ENCODE results near the gene MPI.
"Not testable (repeated sequence)": the region's sequence is repeated elsewhere in the genome, so short reads cannot be mapped to it uniquely, and the experiment has no call there.

Gene MPI

DNA sequence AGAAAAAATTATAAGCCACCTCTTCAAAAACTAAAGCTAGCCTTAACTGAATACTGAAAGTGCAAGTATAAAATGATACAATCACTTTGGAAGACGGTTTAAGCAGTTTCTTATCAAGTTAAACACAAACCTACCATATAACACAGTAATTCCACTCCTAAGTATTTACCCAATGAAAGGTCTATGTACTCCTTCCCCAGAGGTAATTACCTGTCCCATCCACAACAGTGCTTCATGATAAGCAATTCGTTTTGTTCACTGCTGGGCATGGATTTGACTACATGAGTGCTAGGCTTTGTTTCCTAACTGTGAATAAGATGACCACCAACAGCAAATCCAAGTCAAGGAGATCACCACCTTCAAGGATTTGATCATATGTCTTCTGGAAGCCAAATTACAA lies 43.7 kb downstream of the MPI start:
- DNase-seq (ENCODE audit: low spot score), result no peak

DNA sequence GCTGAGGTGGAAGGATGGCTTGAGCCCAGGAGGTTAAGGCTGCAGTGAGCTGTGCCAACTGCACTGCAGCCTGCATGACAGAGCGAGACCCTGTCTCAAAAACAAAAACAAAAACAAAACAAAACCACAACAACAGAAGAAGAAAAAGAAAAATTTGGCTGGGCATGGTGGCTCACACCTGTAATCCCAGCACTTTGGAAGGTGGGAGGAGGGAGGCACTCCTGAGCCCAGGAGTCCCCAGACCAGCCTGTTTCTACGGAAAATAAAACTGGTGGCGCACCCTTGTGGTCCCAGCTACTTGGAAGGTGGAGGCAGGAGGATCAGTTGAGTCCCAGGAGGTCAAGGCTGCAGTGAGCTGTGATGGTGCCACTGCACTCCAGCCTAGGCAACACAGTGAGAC lies 45.4 kb downstream of the MPI start:
- DNase-seq (ENCODE audit: low spot score), result not testable (repeated sequence)

DNA sequence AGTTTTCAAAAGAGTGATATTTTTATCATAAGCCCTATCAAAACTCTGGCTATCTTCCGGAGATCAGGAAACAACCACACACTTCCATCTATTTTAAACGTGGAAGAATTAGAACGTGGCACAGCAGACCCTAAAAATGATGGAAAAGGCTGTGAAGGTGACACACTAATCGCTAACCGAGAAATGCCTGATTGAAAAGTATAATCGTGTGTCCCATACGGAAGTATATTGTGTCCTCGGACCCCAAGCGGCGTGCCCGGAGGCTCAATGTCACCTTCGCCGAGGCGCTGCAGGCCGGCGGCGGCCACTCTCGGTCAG lies 47.4 kb downstream of the MPI start:
- DNase-seq (ENCODE audit: low spot score), result no peak

DNA sequence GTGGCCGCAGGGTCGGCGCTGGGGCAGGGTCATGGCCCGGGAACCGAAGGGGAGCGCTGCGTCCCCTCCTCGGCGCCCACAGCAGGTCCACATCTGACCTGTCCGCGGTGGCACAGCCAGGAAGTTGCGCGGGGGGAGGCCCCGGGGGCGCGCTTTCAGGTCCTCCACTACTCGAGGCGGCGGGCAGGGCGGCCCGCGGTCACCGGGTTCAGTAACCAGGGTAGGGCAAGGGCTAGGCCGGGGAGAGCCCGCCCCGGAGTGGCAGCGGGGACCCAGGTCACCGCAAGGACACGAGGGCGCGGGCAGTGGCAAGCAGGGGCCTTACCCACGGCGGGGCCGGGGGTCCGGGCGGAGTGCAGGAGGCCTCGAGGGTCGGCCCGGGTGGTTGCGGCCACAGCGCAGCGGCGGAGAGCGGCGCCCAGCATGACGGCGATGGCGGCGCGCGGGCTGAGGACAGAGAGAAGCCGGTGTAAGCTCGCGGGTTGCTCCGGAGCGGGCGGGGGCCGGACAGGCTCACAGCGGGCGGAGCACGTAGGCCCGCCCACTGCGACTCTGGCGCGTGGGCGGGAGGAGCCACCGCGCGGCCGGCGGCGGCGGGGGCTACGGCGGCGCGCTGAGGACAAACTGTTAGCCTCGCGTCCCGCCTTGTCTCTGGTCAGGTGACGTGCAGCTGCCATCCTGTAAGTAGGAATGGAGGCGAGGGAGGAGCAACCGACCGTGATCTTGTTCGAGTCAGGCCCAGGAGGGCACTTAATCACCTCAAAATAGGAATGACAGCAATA lies 47.9 kb downstream of the MPI start, which contains the start of gene COX5A:
Gene COX5A, minus strand, starts transcription at position 484 of the 782 bp plus-strand sequence. Its CDS starts 59 bp downstream, at position 425.
- DNase-seq (ENCODE audit: low spot score), result peak; percentile 91

DNA sequence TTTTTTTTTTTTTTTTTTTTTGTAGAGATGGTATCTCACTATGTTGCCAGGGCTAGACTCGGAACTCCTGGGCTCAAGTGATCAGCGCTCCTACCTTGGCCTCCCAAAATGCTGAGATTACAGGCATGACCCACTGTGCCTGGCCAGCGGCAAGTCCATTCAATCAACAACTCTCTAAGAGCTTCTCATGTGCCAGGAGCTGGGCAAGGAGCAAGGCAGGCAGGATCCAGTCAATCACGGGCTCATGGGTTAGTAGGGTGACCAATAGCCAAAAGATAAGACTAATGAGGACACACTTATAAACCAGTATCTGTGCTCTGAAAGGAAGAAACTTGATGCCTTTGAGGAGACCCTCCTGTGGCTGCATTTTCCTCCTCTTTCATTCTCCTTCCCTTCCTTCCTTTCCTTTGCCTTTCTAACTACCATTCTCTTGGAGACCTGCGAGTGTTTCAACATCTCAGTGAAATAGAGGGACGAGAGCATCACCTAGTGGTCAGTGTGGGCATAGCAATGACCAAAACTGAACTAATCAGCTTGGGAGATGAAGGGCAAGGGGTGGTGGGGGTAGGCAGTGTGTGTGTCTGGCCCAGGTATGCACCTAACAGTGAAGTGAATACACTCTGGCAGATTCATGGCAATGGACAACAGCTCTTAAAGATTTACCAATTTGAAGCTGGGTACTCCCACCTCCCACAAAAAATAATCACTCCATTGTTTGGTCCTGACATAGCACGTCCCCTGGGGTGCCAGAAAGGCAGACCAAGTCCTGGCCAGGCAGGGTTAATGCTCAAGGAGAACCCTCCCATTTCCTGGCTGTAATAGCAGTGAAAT lies 60.5 kb downstream of the MPI start:
- no peak for DNase-seq (ENCODE audit: low spot score)

DNA sequence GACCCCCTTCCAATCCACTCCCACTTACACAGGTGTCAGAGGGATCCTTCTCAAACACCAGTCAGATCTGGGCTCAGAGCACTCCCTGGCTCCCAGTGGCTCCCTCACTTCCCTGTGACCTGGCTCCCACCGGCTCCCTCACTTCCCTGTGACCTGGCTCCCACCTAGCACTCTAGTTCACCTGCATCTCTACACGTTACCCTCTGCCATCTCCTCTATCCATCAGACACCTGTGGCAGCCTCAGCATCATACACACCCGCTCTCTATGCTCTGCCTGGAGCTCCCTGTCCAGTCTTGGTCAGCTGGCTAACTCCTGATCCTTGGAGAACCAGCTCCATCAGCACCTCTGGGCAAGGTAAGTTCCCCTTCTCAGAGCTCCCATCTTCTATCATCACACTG lies 61.2 kb downstream of the MPI start:
- DNase-seq (ENCODE audit: low spot score), result no peak

Data from kidney capillary endothelial cell (primary cell).